HG03520 (cell line): ENCODE measurements around the gene NOTCH1.

Experiments used
- ATAC-seq: cut with Tn5 transposase; IDR thresholded peaks from one replicate; pipeline ENCODE4 v1.9.1; 2021; ENCODE audit warnings: mild to moderate bottlenecking, moderate library complexity; ENCODE audit not compliant: unreplicated experiment

The NOTCH1 gene

GRCh38 chr9:136518623-136519022 lies 27.2 kb downstream of the NOTCH1 start:
- no peak for ATAC-seq

- ATAC-seq, result no peak
Observed at GRCh38 chr9:136517950-136518349, 27.9 kb downstream of the NOTCH1 start.

- no peak for ATAC-seq
Observed at GRCh38 chr9:136517012-136517743, 28.7 kb downstream of the NOTCH1 start.

- ATAC-seq, result no peak
Observed at GRCh38 chr9:136516191-136516654, 29.6 kb downstream of the NOTCH1 start.

DNA sequence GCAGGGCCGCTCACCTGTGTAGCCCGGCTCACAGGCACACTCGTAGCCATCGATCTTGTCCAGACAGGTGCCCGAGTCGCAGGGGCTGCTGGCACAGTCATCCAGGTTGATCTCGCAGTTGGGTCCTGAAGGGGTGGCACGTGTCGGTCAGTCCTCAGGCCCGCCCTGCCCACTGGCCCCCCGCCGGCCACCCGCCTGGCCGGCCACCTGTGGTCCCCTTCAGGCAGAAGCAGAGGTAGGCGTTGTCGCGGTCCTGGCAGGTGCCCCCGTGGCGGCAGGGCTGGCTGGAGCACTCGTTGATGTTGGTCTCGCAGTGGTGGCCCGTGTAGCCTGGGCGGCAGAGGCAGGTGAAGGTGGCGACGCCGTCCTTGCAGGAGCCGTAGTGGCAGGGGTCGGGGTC lies 30.6 kb downstream of the NOTCH1 start:
- ATAC-seq, result no peak

DNA sequence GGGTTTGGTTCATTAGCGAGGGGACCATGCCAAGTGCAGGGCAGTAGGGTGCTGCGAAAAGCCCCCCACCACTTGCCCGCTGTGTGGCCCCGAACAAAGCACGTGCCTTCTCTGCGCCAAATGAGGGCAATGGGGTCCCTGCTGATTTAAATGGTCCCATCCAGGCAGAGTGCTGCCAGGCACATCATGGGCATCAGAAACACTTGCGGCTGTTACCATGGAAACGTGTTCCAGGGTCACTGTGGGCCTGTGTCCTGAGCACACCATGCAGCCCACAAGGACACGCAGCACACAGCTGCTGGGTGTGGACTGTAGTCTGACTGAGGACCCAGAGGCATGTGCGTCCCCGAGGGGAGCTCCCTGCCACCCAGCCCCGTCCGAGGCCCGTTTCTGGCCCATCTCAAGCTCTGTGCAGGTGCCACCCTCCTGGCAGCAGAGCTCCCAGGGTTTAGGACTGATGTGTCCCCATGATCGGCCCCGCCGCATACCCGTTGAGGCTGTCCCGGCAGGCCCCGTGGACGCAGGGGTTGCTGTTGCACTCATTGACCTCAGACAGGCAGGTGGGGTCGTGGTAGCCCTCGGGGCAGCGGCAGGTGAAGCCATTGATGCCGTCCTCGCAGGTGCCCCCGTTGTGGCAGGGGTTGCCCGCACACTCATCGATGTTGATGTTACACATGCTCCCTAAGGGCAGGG lies 31.7 kb downstream of the NOTCH1 start:
- ATAC-seq, result no peak

GRCh38 chr9:136513191-136513590 lies 32.7 kb downstream of the NOTCH1 start:
- ATAC-seq, result no peak

- no peak for ATAC-seq
Observed at GRCh38 chr9:136512651-136513071, 33.2 kb downstream of the NOTCH1 start.

DNA sequence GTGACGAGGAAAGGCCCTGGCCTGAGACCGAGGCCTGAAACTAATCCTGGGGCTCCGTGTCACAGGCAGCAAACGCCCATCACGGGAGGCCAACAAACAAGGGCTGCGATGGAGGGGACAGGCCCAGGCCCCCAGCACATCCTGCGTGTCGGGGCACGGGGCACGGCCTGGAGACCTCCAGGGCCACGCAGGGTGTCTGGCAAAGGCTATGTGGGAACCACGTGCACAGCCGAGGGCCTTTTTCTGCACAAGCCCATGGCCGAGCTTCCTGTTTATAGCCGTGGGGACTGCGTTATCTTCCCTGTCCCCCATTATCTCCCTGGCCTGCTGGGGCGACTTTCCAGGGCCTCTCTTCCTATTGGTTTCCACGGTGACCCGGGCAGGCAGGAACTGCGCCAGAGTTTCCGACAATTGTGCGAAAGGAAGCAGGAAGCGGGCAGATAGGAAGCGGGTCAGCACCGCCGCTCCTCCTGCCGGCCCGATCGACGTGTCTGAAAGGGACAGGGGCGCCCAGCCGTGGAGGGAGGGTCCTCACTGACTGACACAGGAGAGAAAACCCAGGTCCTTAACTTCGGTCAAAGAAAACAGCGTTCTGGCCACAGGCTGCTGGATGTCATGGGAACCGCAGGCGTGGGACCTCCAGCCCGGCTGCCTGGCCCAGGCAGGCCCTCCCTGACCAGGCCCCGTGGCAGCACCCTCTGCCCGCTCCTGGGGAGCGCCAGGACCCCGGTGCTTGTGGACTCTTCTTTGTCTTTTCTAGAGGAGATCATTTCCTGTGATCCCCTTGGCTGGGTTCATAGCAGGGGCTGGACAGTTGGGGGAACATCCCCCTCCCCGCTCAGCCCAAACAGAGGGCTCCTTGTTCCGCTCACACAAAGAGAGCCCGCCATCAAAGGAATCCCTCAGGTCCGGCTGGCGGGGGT lies 33.9 kb downstream of the NOTCH1 start:
- ATAC-seq, result no peak

DNA sequence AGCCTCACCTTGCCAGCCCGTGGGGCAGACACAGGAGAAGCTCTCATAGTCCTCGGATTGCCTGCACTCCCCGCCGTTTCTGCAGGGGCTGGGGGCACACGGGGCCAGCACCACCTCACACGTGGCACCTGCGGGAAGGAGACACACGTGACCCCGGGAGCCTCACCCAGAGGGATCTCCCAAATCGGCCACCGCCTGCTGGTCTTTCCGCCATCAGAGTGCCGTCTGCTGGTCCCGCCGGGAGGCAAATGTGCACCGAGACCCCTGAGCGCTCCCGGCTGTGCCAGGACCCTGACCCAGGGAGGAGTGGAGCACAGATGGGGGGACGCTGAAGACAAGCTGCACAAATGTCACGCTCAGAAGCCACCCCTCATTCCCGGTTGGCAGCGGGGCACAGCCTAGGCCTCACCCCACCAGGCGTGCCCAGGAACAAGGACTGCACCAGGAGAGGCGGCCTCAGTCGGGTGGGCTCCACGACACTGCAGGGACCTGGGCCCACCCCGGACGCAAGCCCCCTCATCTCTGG lies 34.6 kb downstream of the NOTCH1 start:
- no peak for ATAC-seq

- ATAC-seq, result no peak
Observed at GRCh38 chr9:136510561-136510960, 35.3 kb downstream of the NOTCH1 start.

- ATAC-seq, result no peak
Observed at GRCh38 chr9:136509549-136509948, 36.3 kb downstream of the NOTCH1 start.

DNA sequence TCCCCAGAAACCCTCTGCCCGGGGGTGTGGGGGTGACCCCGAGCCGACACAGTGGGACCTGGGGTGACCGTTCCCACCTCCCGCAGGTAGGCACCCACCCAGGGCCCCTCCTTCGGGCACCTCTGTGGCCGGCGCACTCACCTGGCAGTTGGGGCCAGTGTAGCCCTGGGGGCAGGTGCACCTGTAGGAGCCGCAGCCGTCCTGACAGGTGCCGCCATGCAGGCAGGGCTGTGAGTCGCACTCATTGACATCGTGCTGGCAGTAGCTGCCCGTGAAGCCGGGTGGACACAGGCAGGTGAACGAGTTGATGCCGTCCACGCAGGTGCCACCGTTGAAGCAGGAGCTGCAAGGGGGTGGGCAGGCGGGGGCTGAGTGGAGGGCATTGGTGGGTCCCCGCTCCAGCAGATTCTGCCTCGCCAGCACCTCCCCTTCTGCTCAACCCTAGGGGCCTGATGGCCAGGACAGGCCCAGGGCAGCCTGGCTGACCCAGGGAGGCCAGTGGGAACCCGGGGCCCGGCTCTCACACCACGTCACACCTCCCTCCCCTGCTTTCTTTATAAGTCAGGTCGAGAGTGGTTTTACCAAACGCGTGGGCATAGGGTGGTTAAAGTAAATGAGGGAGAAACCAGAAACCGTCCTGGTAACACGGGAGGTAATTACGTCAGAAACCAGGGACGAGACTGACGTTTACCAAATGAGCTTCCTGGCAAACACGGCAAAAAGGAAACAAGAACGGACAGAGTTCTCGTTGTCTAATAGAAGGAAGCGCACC lies 36.9 kb downstream of the NOTCH1 start:
- no peak for ATAC-seq

DNA sequence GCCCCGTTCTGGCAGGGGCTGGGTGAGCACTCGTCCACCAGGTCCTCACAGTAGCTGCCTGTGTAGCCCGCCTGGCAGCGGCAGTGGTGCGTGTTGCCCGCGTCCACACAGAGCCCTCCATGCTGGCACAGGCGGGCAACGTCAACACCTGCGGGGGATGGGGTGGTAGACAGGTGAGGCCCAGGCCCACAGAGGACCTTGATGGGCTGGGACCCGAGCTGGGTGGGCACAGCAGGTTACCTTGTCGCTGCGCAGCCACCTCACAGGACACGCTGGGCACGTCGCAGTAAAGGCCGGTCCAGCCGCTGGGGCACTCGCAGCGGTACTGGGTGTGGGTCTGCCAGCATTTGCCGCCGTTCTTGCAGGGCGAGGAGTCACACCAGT lies 37.9 kb downstream of the NOTCH1 start:
- no peak for ATAC-seq

DNA sequence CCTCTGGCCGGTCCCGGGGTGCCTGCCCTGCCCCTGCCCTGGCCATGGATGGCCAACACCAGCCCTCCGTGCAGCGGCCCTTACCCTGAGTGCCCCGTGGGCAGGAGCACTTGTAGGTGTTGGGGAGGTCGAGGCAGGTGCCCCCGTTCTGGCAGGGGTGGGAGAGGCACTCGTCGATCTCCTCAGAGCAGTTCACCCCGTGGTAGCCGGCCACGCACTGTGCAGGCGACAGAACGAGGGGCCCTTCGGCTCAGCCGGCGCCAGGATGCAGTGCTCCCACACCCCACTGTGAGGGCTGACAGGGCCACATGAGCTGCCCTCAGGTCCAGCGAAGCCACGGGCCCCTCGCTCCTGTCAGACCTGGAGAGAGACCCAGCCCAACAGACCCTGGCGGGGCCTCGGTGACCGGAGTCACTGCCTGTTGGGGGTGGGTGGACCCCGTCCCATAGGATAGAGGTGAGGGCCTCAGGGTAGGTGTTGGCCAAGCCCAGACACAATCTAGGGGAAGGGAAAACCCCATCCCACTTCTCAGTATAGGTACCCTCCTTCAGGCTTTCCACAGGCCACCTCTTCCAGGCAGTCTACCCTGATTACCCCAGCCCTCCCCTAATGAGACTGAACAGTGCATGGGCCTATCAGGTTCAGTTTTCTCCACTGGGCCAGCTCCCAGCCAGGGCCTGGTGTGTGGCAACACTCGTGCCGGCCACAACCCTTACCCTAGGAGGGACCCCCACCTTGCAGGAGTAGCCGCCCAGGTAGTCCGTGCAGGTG lies 38.4 kb downstream of the NOTCH1 start:
- no peak for ATAC-seq

DNA sequence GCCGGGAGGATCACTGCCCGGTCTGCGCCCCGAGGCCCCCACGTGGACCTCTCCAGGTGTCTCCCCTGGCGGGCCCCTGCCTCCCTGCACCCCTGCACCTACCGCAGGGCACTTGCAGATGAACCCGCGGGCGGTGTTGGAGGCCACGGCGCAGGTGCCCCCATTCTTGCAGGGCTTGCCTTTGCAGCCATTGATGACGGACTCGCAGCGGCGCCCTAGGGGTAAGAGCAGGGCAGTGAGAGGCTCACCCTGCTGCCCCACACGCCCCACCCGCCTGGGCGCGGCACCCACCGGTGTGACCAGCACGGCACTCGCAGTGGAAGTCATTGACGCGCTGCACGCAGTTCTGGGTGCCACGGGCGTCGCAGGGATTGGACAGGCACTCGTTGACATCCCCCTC lies 39.4 kb downstream of the NOTCH1 start:
- ATAC-seq, result no peak

GRCh38 chr9:136505406-136506403 lies 40.1 kb downstream of the NOTCH1 start:
- ATAC-seq, result no peak
